COLO668 (cell line): Measurements from ENCODE around the gene IFT122.
"Not testable (repeated sequence)": the region's sequence is repeated elsewhere in the genome, so short reads cannot be mapped to it uniquely, and the experiment has no call there.

Experiments
- DNase-seq: peaks from one replicate; lab custom pipeline; 2025; ENCODE audit not compliant: unreplicated experiment; lab: John Stamatoyannopoulos, UW

Gene IFT122

DNA sequence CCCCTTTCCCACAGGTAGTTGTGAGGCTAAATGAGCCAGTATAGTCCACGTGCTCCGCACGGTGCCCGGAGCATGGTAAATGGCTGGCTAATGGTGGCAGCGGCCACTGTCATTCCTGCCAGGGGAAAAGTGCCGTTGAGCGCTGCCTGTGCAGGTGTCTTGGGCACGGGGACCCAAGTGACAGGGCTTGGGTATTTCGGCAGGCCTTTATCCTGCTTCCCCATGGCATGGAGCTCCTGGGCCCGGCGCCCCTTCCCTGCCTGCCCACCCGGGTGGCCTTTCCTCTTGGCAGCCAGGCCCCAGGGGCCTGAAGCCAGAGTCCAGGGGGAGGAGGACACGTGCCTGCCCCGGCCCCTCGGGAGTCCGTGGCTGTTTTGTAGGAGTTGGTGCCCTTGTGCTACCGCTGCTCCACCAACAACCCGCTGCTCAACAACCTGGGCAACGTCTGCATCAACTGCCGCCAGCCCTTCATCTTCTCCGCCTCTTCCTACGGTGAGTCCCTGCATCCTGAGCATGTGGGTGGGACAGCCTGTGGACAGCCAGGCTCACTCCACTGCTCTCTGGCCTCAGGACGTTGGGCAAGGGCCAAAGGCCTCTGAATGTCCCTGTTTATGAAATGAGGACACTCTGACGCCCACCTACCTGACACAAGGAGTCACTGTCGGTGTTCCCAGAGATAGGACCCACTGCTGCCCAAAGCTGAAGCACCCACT lies 75.2 kb downstream of the IFT122 start:
- DNase-seq, result not testable (repeated sequence)

DNA sequence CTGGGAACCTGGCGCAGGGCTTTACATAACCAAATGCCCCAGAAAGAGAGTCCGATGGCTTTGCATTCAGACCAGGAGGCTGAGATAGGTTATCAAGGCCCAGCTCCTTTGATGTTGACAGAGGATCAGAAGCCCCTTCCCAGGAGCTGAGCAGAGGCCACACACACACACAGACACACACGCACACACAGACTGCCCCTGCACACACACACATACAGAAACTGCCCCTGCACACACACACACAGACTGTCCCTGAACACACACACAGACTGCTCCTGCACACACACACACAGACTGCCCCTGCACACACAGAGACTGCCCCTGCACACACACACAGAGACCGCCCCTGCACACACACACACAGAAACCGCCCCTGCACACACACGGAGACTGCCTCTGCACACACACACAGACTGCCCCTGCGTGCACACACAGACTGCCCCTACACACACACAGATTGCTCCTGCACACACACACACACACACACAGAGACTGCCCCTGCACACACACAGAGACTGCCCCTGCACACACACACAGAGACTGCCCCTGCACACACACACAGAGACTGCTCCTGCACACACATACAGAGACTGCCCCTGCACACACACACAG lies 75.9 kb downstream of the IFT122 start:
- not testable (repeated sequence) for DNase-seq

GRCh38 chr3:129517516-129517915 lies 77.5 kb downstream of the IFT122 start:
- no peak for DNase-seq

- no peak for DNase-seq
These were observed 78.1 kb downstream of the IFT122 start for GRCh38 chr3:129518038-129518561.

GRCh38 chr3:129518581-129518980 lies 78.6 kb downstream of the IFT122 start:
- no peak for DNase-seq

DNA sequence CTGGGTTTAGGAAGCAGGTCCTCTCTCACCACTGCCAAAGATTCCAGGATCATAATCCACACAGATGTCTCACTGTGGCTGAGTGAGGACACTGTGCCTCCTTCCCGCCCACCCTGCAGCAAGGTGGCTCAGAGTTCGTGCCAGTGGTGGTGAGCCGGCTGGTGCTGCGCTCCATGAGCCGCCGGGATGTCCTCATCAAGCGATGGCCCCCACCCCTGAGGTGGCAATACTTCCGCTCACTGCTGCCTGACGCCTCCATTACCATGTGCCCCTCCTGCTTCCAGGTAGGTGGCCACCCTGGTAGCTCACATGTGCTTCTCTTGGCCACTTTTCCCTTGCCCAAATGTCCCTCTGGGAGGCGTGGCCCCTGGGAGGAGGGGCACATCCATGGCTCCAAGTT lies 79.4 kb downstream of the IFT122 start:
- DNase-seq, result no peak

GRCh38 chr3:129519896-129520715 lies 80.1 kb downstream of the IFT122 start:
- DNase-seq, result no peak

DNA sequence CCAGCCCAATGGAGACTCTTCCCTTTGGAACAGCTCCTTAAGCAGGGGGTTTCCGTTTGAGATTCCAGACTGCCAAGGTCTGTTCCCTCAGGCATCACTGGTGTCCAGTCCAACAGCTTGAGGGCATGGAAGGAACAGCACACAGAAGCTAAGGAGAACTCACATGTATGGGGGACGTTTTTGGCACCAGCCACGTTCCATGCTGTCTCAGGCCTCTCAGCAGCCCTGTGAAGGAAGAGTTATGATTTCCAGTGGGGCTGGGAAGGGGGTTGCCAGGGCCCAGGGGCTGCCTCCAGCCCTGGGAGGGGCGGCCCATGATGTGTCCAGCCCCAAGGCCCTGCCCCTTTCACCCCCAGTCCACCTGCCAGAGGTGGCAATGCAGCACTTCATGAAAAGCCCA lies 80.9 kb downstream of the IFT122 start:
- DNase-seq, result no peak

GRCh38 chr3:129521611-129522010 lies 81.6 kb downstream of the IFT122 start:
- DNase-seq, result no peak

GRCh38 chr3:129522953-129523352 lies 82.9 kb downstream of the IFT122 start:
- no peak for DNase-seq

DNA sequence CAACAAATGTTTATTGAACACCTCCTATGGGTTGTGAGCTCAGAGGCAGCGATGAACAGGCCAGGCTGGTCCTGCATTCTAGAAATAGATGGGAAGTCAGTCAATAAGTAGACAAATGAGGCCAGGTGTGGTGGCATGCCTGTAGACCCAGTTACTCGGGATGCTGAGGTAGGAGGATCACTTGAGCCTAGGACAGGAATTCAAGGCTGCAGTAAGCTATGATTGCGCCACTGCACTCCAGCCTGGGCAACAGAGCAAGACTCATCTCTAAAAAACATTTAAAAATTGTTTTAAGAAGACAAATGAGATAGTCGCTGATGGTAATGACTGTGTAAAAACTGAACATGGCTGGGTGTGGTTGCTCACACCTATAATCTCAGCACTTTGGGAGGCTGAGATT lies 84.1 kb downstream of the IFT122 start:
- no peak for DNase-seq

DNA sequence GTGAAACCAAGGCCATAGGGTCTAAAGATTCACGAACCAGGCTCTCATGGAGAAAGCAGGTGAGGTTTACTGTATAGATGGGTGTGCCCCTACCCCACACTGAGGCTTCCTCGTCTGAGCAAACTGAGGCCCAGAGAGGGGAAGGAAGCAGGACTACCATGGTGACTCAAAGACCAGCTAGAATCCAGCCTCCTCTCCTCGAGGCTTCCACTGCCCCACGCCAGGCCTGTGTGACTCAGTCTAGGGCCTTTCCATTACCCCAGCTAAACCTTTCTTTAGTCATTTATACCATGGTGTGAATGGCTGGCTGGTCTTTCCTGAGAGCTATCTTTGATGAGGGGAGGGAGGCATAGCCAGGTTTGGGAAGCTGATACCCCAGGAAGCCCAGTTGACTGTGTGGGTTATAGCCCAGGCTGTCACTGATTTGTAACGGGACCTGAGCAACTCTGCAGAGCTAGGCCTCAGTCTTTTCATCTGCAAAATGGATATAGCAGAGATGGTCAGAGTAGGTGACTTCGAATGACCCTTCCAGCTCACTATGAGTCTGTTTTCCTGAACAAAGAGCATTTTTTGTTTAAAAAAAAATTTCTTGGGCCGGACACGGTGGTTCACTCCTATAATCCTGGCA lies 85.4 kb downstream of the IFT122 start:
- DNase-seq, result no peak

GRCh38 chr3:129526121-129526900 lies 86.3 kb downstream of the IFT122 start:
- no peak for DNase-seq

DNA sequence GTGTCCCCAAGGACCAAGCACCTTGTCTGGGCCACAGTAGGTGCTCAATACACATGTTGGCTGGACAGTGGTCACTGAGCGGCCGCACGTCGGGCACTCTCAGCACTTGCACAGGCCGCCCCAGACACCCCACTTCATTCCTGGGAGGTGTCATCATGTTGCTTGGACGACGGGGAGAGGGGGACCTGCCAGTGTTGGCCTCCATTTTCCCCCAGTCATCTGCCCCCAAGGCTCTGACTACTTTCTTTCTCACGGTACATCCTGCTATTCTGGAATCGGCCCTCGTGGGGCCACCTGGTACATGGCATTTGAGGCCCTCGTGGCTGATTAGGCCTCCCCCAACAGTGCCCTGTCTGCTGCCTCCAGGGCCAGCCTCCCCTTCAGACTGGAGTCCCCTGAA lies 87.2 kb downstream of the IFT122 start:
- DNase-seq, result no peak

- no peak for DNase-seq
These were observed 88.6 kb downstream of the IFT122 start, which contains the start of gene RHO for GRCh38 chr3:129528589-129529100. RHO (plus strand) TSS chr3:129528639; CDS start chr3:129528734, 95 bp downstream.

DNA sequence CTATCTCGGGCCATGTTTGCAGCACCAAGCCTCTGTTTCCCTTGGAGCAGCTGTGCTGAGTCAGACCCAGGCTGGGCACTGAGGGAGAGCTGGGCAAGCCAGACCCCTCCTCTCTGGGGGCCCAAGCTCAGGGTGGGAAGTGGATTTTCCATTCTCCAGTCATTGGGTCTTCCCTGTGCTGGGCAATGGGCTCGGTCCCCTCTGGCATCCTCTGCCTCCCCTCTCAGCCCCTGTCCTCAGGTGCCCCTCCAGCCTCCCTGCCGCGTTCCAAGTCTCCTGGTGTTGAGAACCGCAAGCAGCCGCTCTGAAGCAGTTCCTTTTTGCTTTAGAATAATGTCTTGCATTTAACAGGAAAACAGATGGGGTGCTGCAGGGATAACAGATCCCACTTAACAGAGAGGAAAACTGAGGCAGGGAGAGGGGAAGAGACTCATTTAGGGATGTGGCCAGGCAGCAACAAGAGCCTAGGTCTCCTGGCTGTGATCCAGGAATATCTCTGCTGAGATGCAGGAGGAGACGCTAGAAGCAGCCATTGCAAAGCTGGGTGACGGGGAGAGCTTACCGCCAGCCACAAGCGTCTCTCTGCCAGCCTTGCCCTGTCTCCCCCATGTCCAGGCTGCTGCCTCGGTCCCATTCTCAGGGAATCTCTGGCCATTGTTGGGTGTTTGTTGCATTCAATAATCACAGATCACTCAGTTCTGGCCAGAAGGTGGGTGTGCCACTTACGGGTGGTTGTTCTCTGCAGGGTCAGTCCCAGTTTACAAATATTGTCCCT lies 89.6 kb downstream of the IFT122 start:
- no peak for DNase-seq

- DNase-seq, result no peak
These were observed 90.3 kb downstream of the IFT122 start for GRCh38 chr3:129530251-129530791.

DNA sequence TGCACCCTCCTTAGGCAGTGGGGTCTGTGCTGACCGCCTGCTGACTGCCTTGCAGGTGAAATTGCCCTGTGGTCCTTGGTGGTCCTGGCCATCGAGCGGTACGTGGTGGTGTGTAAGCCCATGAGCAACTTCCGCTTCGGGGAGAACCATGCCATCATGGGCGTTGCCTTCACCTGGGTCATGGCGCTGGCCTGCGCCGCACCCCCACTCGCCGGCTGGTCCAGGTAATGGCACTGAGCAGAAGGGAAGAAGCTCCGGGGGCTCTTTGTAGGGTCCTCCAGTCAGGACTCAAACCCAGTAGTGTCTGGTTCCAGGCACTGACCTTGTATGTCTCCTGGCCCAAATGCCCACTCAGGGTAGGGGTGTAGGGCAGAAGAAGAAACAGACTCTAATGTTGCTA lies 90.8 kb downstream of the IFT122 start:
- no peak for DNase-seq

- DNase-seq, result no peak
These were observed 91.7 kb downstream of the IFT122 start for GRCh38 chr3:129531699-129532098.
